ENCODE results near the gene MYO3B.

- TF ChIP-seq EZH2phosphoT487 (IDR thresholded peaks at IDR 0.05; ENCODE audit: insufficient read depth, low read depth): no peak
- no peak for TF ChIP-seq EZH2 (IDR thresholded peaks at IDR 0.05; ENCODE audit: insufficient read depth, poor library complexity, severe bottlenecking)
Measured at GRCh38 chr2:170369894-170370293, 191.9 kb downstream of the MYO3B start.

Data from GM23248 (cell line).